H7 (cell line): ENCODE measurements around the gene VLDLR. TPM values are rescaled to one million over a fixed set of nuclear protein-coding genes. Genes with fewer than 3 reads are reported as not detected.

ENCODE experiments used
- DNase-seq: peaks from one replicate; pipeline ENCODE4 v3.0.0; 2012
- H3K27me3 ChIP-seq: 2 replicates; pipeline ENCODE4 v1.6.0; 2011; ENCODE audit warnings: mild to moderate bottlenecking, low read length; ENCODE audit not compliant: control insufficient read depth, insufficient read depth
- H3K36me3 ChIP-seq: replicated peaks from 2 replicates; pipeline ENCODE4 v1.5.1; 2011; ENCODE audit warnings: low read length; ENCODE audit not compliant: control insufficient read depth, insufficient read depth
- H3K4me3 ChIP-seq: 2 replicates; pipeline ENCODE4 v1.5.1; 2011; ENCODE audit warnings: low read depth, mild to moderate bottlenecking, control low read depth, low read length, moderate library complexity; ENCODE audit not compliant: insufficient read depth
- total RNA-seq: library from RNA; depleted of rRNA; stranded (reverse); fragments of >200 nt; shearing (Covaris generic); gene quantifications from 2 replicates; pipeline ENCODE4 v1.2.3, GENCODE V29; 2014; rRNA removed

The VLDLR gene
- 13.5 and 21.7 TPM in 2 replicates for total RNA-seq

GRCh38 chr9:2621722-2622460 is at the start of gene VLDLR:
Gene VLDLR (plus strand): TSS chr9:2621787. CDS start chr9:2622190, 403 bp downstream.
- peak; percentile 92 for DNase-seq
- Histone ChIP-seq H3K36me3 (no peaks in the 10 kb centered on the region), H3K4me3 (peak within 1 kb of the TSS; percentile 84), H3K27me3 (peaks cover 30% of the 10 kb centered on the region)

GRCh38 chr9:2574203-2574602 is 47.4 kb upstream of the VLDLR start:
- H3K27me3 ChIP-seq, result no peaks in the 10 kb centered on the region
- no peaks in the 10 kb centered on the region for H3K36me3 ChIP-seq
- no peak for DNase-seq
- H3K4me3 ChIP-seq, result no peak overlapping the region

- Histone ChIP-seq H3K36me3 (no peaks in the 10 kb centered on the region), H3K4me3 (no peak overlapping the region), H3K27me3 (no peaks in the 10 kb centered on the region)
- no peak for DNase-seq
These were observed 45.0 kb upstream of the VLDLR start for GRCh38 chr9:2576631-2577030.

- H3K27me3 ChIP-seq, result no peaks in the 10 kb centered on the region
- H3K36me3 ChIP-seq, result no peaks in the 10 kb centered on the region
- no peak overlapping the region for H3K4me3 ChIP-seq
- no peak for DNase-seq
These were observed 38.1 kb upstream of the VLDLR start for GRCh38 chr9:2583308-2584013.

GRCh38 chr9:2591967-2592366 is 29.6 kb upstream of the VLDLR start:
- H3K27me3 ChIP-seq, result no peaks in the 10 kb centered on the region
- DNase-seq, result no peak
- H3K4me3 ChIP-seq, result no peak overlapping the region
- H3K36me3 ChIP-seq, result peaks cover 3% of the 10 kb centered on the region

- peaks cover 3% of the 10 kb centered on the region for H3K36me3 ChIP-seq
- H3K27me3 ChIP-seq, result no peaks in the 10 kb centered on the region
- no peak for DNase-seq
- no peak overlapping the region for H3K4me3 ChIP-seq
These were observed 27.8 kb upstream of the VLDLR start for GRCh38 chr9:2593744-2594143.

GRCh38 chr9:2595973-2596372 is 25.6 kb upstream of the VLDLR start:
- no peak for DNase-seq
- Histone ChIP-seq H3K36me3 (peaks cover 3% of the 10 kb centered on the region), H3K4me3 (no peak overlapping the region), H3K27me3 (no peaks in the 10 kb centered on the region)

- no peak overlapping the region for H3K4me3 ChIP-seq
- DNase-seq, result no peak
- peaks cover 2% of the 10 kb centered on the region; the same call in 1 of the 2 replicates for H3K36me3 ChIP-seq
- H3K27me3 ChIP-seq, result no peaks in the 10 kb centered on the region
These were observed 24.1 kb upstream of the VLDLR start for GRCh38 chr9:2597483-2597882.

- Histone ChIP-seq H3K27me3 (no peaks in the 10 kb centered on the region), H3K36me3 (no peaks in the 10 kb centered on the region), H3K4me3 (no peak overlapping the region)
- no peak for DNase-seq
These were observed 21.7 kb upstream of the VLDLR start for GRCh38 chr9:2599896-2600295.

- Histone ChIP-seq H3K36me3 (no peaks in the 10 kb centered on the region), H3K27me3 (no peaks in the 10 kb centered on the region), H3K4me3 (no peak overlapping the region)
- DNase-seq, result no peak
These were observed 21.3 kb upstream of the VLDLR start for GRCh38 chr9:2600307-2600706.

GRCh38 chr9:2601785-2602378 is 19.7 kb upstream of the VLDLR start:
- DNase-seq, result no peak
- Histone ChIP-seq H3K27me3 (no peaks in the 10 kb centered on the region), H3K4me3 (no peak overlapping the region), H3K36me3 (no peaks in the 10 kb centered on the region)

- no peak overlapping the region for H3K4me3 ChIP-seq
- DNase-seq, result no peak
- H3K36me3 ChIP-seq, result no peaks in the 10 kb centered on the region
- no peaks in the 10 kb centered on the region for H3K27me3 ChIP-seq
These were observed 18.9 kb upstream of the VLDLR start for GRCh38 chr9:2602704-2603116.

- no peak for DNase-seq
- H3K36me3 ChIP-seq, result no peaks in the 10 kb centered on the region
- H3K4me3 ChIP-seq, result no peak overlapping the region
- no peaks in the 10 kb centered on the region for H3K27me3 ChIP-seq
These were observed 18.0 kb upstream of the VLDLR start for GRCh38 chr9:2603621-2604020.

- DNase-seq, result no peak
- Histone ChIP-seq H3K27me3 (no peaks in the 10 kb centered on the region), H3K4me3 (no peak overlapping the region), H3K36me3 (no peaks in the 10 kb centered on the region)
These were observed 16.3 kb upstream of the VLDLR start for GRCh38 chr9:2605246-2605645.

- Histone ChIP-seq H3K36me3 (no peaks in the 10 kb centered on the region), H3K4me3 (no peak overlapping the region), H3K27me3 (no peaks in the 10 kb centered on the region)
- DNase-seq, result no peak
These were observed 13.3 kb upstream of the VLDLR start for GRCh38 chr9:2608276-2608675.
